MM.1S (cell line): ENCODE measurements around the gene DLD.

ENCODE experiments used
- DNase-seq: peaks from one replicate; pipeline ENCODE4 v3.0.0-alpha.2; 2015
- H2AFZ ChIP-seq: fragments of 300-600 bp; sonication (generic); 2 replicates; pipeline ENCODE4 v1.6.0; 2016; ENCODE audit warnings: antibody characterized with exemption, low read length
- H3F3A ChIP-seq: fragments of 300-600 bp; sonication (generic); 2 replicates; pipeline ENCODE4 v1.6.1; 2016; ENCODE audit warnings: mild to moderate bottlenecking, antibody characterized with exemption, low read length, moderate library complexity, mixed read lengths; ENCODE audit not compliant: insufficient read depth
- H3K27ac ChIP-seq: fragments of 300-600 bp; sonication (generic); 2 replicates; pipeline ENCODE4 v1.5.1; 2016; ENCODE audit warnings: mild to moderate bottlenecking, low read length
- H3K27me3 ChIP-seq: fragments of 300-600 bp; sonication (generic); replicated peaks from 2 replicates; pipeline ENCODE4 v1.6.0; 2016; ENCODE audit warnings: low read length; ENCODE audit not compliant: insufficient read depth
- H3K36me3 ChIP-seq: fragments of 300-600 bp; sonication (generic); replicated peaks from 2 replicates; pipeline ENCODE4 v1.6.1; 2016; ENCODE audit warnings: mild to moderate bottlenecking, low read length, mixed read lengths; ENCODE audit not compliant: insufficient read depth
- H3K4me1 ChIP-seq: fragments of 300-600 bp; sonication (generic); 2 replicates; pipeline ENCODE4 v1.6.1; 2016; ENCODE audit warnings: low read length, mixed read lengths
- H3K4me2 ChIP-seq: fragments of 300-600 bp; sonication (generic); 2 replicates; pipeline ENCODE4 v1.6.0; 2016; ENCODE audit warnings: low read depth, low read length
- H3K4me3 ChIP-seq: fragments of 300-600 bp; sonication (generic); 2 replicates; pipeline ENCODE4 v1.5.1; 2016; ENCODE audit warnings: low read length, mixed read lengths
- H3K79me2 ChIP-seq: fragments of 300-600 bp; sonication (generic); 2 replicates; pipeline ENCODE4 v1.6.1; 2016; ENCODE audit warnings: mixed run types, low read length, mixed read lengths
- H3K9ac ChIP-seq: fragments of 300-600 bp; sonication (generic); 2 replicates; pipeline ENCODE4 v1.6.1; 2016; ENCODE audit warnings: low read length, mixed read lengths
- H3K9me2 ChIP-seq: fragments of 300-600 bp; sonication (generic); replicated peaks from 2 replicates; pipeline ENCODE4 v1.6.1; 2016; ENCODE audit warnings: mild to moderate bottlenecking, low read length, mixed read lengths; ENCODE audit not compliant: insufficient read depth
- H3K9me3 ChIP-seq: fragments of 300-600 bp; sonication (generic); replicated peaks from 2 replicates; pipeline ENCODE4 v1.6.1; 2016; ENCODE audit warnings: mild to moderate bottlenecking, low read length, mixed read lengths; ENCODE audit not compliant: insufficient read depth
- H4K20me1 ChIP-seq: fragments of 300-600 bp; sonication (generic); 2 replicates; pipeline ENCODE4 v1.6.1; 2016; ENCODE audit warnings: mild to moderate bottlenecking, low read length, moderate library complexity, mixed read lengths; ENCODE audit not compliant: insufficient read depth
- EZH2 ChIP-seq: fragments of 300-600 bp; sonication (generic); optimal IDR thresholded peaks from 2 replicates; pipeline ENCODE3; 2017; ENCODE audit warnings: low read depth, mild to moderate bottlenecking, antibody characterized with exemption, low read length, mixed read lengths
- EZH2phosphoT487 ChIP-seq: fragments of 300-600 bp; sonication (generic); IDR thresholded peaks from 2 replicates; pipeline ENCODE4 v1.6.1; 2018; ENCODE audit warnings: antibody characterized with exemption, low read length
- TF ChIP-seq, protein P1 (sequence below): fragments of 300-600 bp; sonication (generic); IDR thresholded peaks from 2 replicates; pipeline ENCODE4 v1.5.1; 2016; ENCODE audit warnings: antibody characterized with exemption, low read length, mixed read lengths

Gene DLD

GRCh38 chr7:107854989-107855388 lies 36.0 kb upstream of the DLD start:
- Histone ChIP-seq H3K9me3 (no peaks in the 10 kb centered on the region), H3K4me3 (no peak overlapping the region), H3F3A (0 out of 2 replicates have a peak, but pooled peaks cover 5% of the 10 kb centered on the region), H3K79me2 (no peaks in the 10 kb centered on the region), H3K4me1 (peaks cover 12% of the 10 kb centered on the region), H3K4me2 (no peak overlapping the region), H3K36me3 (no peaks in the 10 kb centered on the region), H3K27me3 (no peaks in the 10 kb centered on the region), H4K20me1 (no peaks in the 10 kb centered on the region), H2AFZ (no peak overlapping the region), H3K27ac (no peak overlapping the region), H3K9me2 (no peaks in the 10 kb centered on the region), H3K9ac (no peak overlapping the region)
- no peak for TF ChIP-seq EZH2
- no peak for TF ChIP-seq EZH2phosphoT487
- TF ChIP-seq, protein P1, sequence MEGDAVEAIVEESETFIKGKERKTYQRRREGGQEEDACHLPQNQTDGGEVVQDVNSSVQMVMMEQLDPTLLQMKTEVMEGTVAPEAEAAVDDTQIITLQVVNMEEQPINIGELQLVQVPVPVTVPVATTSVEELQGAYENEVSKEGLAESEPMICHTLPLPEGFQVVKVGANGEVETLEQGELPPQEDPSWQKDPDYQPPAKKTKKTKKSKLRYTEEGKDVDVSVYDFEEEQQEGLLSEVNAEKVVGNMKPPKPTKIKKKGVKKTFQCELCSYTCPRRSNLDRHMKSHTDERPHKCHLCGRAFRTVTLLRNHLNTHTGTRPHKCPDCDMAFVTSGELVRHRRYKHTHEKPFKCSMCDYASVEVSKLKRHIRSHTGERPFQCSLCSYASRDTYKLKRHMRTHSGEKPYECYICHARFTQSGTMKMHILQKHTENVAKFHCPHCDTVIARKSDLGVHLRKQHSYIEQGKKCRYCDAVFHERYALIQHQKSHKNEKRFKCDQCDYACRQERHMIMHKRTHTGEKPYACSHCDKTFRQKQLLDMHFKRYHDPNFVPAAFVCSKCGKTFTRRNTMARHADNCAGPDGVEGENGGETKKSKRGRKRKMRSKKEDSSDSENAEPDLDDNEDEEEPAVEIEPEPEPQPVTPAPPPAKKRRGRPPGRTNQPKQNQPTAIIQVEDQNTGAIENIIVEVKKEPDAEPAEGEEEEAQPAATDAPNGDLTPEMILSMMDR: no peak
- DNase-seq: no peak

GRCh38 chr7:107856806-107857540 lies 34.0 kb upstream of the DLD start:
- TF ChIP-seq, protein P1: no peak
- TF ChIP-seq EZH2 (no peak), EZH2phosphoT487 (no peak)
- no peaks in the 10 kb centered on the region for H3K27me3 ChIP-seq
- DNase-seq: peak; percentile 71
- no peaks in the 10 kb centered on the region for H4K20me1 ChIP-seq
- no peaks in the 10 kb centered on the region for H3K79me2 ChIP-seq
- H3K4me3 ChIP-seq: no peak overlapping the region
- H3K9me3 ChIP-seq: no peaks in the 10 kb centered on the region
- peaks cover 12% of the 10 kb centered on the region for H3K4me1 ChIP-seq
- H2AFZ ChIP-seq: no peak overlapping the region
- no peak overlapping the region for H3K27ac ChIP-seq
- no peaks in the 10 kb centered on the region for H3K36me3 ChIP-seq
- 0 out of 2 replicates have a peak, but pooled peaks cover 5% of the 10 kb centered on the region for H3F3A ChIP-seq
- H3K9ac ChIP-seq: no peak overlapping the region
- no peaks in the 10 kb centered on the region for H3K9me2 ChIP-seq
- H3K4me2 ChIP-seq: peak overlapping the region; percentile 3; the same call in 1 of the 2 replicates

DNA sequence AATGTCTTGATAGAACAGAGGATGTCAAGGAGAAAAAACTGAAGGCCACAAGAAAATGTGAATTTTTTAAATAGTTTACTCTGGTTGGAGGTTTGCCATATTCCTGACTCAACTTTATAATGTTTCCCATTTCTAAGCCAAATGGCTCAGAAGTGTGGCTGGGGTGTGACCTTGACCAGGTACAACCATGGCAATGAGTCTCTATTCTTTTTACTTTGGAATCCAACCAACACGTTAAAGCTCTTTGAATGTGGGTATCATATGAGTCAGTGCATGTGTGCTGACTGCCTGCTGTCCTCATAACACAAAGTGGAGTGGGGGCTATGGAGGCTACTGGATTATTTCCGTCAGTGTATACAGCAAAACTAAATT lies 33.5 kb upstream of the DLD start:
- Histone ChIP-seq H3K27me3 (no peaks in the 10 kb centered on the region), H3K27ac (no peak overlapping the region), H3K9me3 (no peaks in the 10 kb centered on the region), H3K4me3 (no peak overlapping the region), H3K4me2 (no peak overlapping the region; the same call in 1 of the 2 replicates), H4K20me1 (no peaks in the 10 kb centered on the region), H3F3A (0 out of 2 replicates have a peak, but pooled peaks cover 5% of the 10 kb centered on the region), H2AFZ (no peak overlapping the region), H3K9me2 (no peaks in the 10 kb centered on the region), H3K4me1 (peaks cover 12% of the 10 kb centered on the region), H3K36me3 (no peaks in the 10 kb centered on the region), H3K9ac (no peak overlapping the region), H3K79me2 (no peaks in the 10 kb centered on the region)
- TF ChIP-seq, protein P1: no peak
- no peak for TF ChIP-seq EZH2phosphoT487
- no peak for TF ChIP-seq EZH2
- no peak for DNase-seq
